GM18861 (cell line): ENCODE measurements around the gene MPRIP.

Experiments
- ATAC-seq: cut with Tn5 transposase; IDR thresholded peaks from one replicate; pipeline ENCODE4 v1.9.1; 2021; ENCODE audit not compliant: unreplicated experiment

The MPRIP gene

GRCh38 chr17:17050346-17051345 lies 8.4 kb downstream of the MPRIP start:
- ATAC-seq, result no peak

- ATAC-seq, result no peak
Measured at GRCh38 chr17:17051380-17051779, 9.1 kb downstream of the MPRIP start.

DNA sequence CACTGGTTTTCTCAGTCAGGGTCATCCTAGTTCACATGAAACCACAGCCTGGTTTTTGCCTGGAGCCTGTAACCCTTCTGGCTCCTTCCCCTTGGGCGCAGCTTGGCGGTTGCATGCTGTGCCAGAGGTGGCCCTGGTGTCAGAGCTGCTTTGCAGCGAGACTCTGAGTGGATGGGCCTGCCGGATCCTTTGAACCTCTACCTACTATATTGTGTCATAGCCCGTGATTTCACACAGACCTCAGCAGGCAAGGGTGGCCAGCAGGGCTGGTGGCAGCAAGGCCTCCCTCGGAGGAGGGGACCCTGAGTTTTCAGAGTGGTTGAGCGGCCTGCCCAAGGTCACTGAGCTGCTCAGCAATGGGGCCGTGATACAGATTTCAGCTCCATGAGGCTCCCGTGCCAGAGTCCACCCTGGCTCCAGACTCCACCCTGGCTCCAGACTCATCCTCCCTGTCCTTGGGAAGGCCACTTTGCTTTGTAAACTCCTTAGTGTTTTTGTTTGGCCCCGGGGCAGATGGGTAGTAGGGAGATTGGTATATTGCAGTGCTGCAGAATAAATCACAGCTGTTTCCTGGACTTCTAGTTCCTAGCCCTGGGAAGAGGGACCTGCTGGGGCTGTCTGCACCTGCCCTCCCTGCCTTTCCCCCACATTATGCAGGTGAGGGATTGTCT lies 9.7 kb downstream of the MPRIP start:
- ATAC-seq, result no peak

GRCh38 chr17:17052462-17053221 lies 10.4 kb downstream of the MPRIP start:
- ATAC-seq, result no peak

- ATAC-seq, result no peak
Measured at GRCh38 chr17:17053446-17054379, 11.5 kb downstream of the MPRIP start.

DNA sequence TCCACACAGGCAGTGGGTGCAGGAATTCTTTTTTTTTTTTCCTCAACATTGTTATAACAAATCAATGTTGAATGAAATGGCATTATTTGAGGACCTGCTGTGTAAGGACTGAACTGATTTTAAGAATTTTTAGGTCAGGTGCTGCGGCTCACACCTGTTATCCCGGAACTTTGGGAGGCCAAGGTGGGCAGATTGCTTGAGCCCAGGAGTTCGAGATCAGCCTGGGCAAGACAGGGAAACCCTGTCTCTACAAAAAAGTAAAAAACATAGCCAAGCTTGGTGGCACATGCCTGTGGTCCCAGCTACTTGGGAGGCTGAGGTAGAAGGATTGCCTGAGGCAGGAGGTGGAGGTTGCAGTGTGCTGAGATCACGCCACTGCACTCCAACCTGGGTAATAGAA lies 12.4 kb downstream of the MPRIP start:
- ATAC-seq, result no peak

DNA sequence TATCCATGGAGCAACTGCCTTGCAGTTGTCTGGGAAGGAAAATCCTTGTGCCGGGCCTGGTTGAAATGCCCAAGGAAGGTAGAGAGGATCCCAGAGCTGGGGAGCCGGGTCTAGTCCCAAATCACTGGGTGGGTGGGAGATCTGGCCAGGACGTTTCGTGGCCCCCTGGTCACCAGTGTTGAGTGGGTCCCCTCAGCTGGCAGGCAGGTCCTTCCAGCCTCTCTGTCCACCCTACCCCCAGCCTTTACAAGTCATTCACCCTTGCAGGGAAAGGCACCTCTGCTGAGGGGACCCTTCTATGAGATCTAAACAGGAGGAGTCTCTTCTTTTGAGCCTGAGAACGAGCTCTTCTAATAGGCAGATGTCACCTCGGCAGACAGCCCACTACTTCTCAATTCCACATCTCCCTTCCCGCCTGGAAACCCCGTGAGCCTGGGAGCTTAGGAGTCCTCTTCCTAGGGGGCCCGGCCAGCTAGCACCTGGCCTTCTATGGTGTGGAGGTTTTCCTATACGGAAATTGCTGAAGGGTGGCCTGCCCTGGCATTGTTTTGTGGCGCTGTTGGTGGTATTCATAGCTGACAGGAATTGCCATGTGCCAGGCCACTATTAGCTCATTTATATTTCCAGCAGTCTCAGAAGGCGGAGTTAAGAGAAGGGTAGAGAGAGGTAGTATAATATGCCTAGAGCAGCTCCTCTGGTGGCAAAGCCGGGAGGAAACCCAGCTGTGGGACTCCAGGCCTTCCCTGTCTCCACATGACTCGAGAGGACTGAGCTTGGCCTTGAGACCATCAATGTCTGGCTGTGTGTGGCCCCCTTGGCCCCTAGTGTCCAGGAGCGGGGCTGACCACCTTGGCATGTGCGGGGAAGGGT lies 13.3 kb downstream of the MPRIP start:
- no peak for ATAC-seq

GRCh38 chr17:17056156-17056539 lies 13.9 kb downstream of the MPRIP start:
- ATAC-seq, result no peak

GRCh38 chr17:17057057-17057551 lies 14.8 kb downstream of the MPRIP start:
- ATAC-seq, result no peak

DNA sequence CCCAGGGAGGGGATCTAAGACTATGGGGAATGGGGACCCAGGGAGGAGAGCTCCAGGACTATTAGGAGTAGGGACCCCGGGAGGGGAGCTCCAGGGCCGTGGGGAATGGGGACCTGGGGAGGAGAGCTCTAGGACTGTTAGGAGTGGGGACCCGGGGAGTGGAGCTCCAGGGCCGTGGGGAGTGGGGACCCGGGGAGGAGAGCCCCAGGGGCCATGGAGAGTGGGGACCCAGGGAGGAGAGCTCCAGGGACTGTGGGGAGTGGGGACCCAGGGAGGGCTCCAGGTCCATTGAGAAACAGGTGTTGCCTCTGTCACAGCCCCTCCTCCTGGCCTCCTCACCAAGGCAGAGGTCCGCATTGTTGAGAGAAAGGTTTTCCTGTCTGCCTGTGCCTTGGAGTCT lies 16.0 kb downstream of the MPRIP start:
- no peak for ATAC-seq

GRCh38 chr17:17059301-17059890 lies 17.1 kb downstream of the MPRIP start:
- ATAC-seq, result no peak

GRCh38 chr17:17060001-17060922 lies 18.0 kb downstream of the MPRIP start:
- no peak for ATAC-seq

- ATAC-seq, result no peak
Measured at GRCh38 chr17:17060930-17061329, 18.7 kb downstream of the MPRIP start.

DNA sequence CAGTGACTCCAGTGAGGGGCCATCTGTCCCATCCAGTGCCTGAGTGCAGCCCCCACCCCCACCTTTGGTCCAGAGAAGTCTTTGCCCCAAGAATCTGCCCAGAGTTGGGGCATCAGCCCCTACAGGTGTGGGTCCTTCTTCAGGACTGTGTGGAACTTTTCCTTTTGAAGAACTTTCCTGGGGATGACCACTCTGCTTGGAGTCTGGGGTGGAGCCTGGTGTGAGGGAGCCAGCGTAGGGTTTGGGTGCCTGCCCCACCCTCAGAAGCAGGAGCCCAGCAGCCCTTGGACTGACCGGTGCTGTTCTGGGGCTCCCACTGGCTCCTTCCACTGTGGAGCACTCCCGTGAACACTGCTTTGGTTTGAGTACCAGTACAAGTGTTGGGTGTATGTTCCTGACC lies 19.3 kb downstream of the MPRIP start:
- no peak for ATAC-seq

DNA sequence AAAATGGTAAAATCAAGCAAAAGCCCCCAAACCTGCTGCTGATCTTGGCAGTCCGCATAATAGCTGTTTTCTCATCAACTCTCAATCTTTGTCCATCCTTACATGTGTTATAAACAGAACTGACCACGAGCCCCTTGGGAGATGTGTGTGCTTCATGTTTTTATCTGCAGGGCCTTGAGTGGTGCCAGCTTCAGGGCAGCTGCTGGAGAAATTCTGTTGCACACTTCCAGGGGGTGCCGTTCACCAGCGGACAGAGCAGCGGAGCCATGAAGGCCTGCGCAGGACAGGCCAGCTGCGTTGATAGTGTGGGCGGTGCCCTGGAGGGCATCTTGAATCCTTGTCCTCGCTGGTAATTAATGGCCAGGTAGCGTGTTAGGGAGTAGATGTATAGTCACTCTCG lies 20.1 kb downstream of the MPRIP start:
- no peak for ATAC-seq

DNA sequence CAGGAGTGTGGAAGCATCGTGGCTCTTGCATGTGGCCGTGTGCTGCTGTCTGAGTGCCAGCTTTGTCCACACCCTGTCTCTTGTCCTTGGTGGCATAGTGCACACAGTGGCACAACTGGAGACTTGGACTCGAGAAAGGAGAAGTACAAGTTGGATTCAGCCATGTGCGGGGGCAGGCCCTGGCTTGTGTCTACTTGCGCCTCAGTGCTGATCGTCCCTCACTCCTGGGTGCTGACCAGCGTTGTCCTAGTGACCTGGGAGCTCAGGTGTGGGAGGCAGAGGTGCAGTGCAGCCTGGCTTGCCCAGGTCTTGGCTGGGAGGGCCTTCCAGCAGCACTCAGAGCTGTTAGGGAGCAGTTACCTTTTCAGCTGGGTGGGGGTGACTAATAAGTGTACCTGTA lies 20.6 kb downstream of the MPRIP start:
- ATAC-seq, result no peak

- no peak for ATAC-seq
Measured at GRCh38 chr17:17063546-17064122, 21.4 kb downstream of the MPRIP start.
